Tibial nerve (tissue), 4 donors: ENCODE measurements around the gene NFIB. TPM values are rescaled to one million over a fixed set of nuclear protein-coding genes. Genes with fewer than 3 reads are reported as not detected.

Source experiments
- DNase-seq, 2 donors: peaks; one replicate each; pipeline ENCODE4 v3.0.0-alpha.2; 2019; ENCODE audit warnings: low spot score in 2 of 2
- H3K27ac ChIP-seq, 4 donors: fragments of 200-600 bp; sonication (generic) in 3 of 4; one replicate each; pipeline ENCODE4 v1.5.1; 2017 to 2019; ENCODE audit warnings: mild to moderate bottlenecking in 1 of 4
- H3K27me3 ChIP-seq, 2 donors: fragments of 200-600 bp; sonication (generic) in 1 of 2; one replicate each; pipeline versions ENCODE4 v1.5.1 to v1.6.0; 2017 to 2019
- H3K36me3 ChIP-seq, 3 donors: fragments of 200-600 bp; sonication (generic); one replicate each; pipeline ENCODE4 v1.5.1; 2018 to 2019
- H3K4me1 ChIP-seq, 4 donors: fragments of 200-600 bp; sonication (generic) in 3 of 4; one replicate each; pipeline ENCODE4 v1.5.1; 2017 to 2019
- H3K4me3 ChIP-seq, 4 donors: fragments of 200-600 bp; sonication (generic) in 3 of 4; one replicate each; pipeline ENCODE4 v1.5.1; 2017 to 2019; ENCODE audit warnings: mild to moderate bottlenecking in 1 of 4, moderate library complexity in 1 of 4
- H3K9me3 ChIP-seq, 4 donors: fragments of 200-600 bp; sonication (generic) in 3 of 4; one replicate each; pipeline ENCODE4 v1.5.1; 2017 to 2019
- CTCF ChIP-seq, 5 experiments: fragments of 200-600 bp in 3 of 5; fragments of 450-650 bp in 2 of 5; sonication (generic) in 3 of 5; IDR thresholded peaks; one replicate each; pipeline ENCODE4 v1.5.1; 2016 to 2019; ENCODE audit warnings: antibody characterized with exemption in 5 of 5, mild to moderate bottlenecking in 3 of 5, moderate library complexity in 2 of 5
- EP300 ChIP-seq, 2 donors: sonication (generic); formaldehyde crosslinking; IDR thresholded peaks; one replicate each; pipeline ENCODE4 v1.6.1; 2017; ENCODE audit warnings: antibody characterized with exemption in 2 of 2, mild to moderate bottlenecking in 1 of 2
- POLR2A ChIP-seq, 2 donors: fragments of 450-650 bp; IDR thresholded peaks; one replicate each; pipeline ENCODE4 v1.6.1; 2017; ENCODE audit warnings: antibody characterized with exemption in 2 of 2, mild to moderate bottlenecking in 2 of 2, moderate library complexity in 2 of 2
- WGBS, 2 donors: methylation state at CpG; one replicate each; pipeline ENCODE4 v1.1.5; 2018; 5-methylcytosine and 5-hydroxymethylcytosine counted together
- total RNA-seq, 4 donors: library from RNA; depleted of rRNA; stranded (reverse); fragments of >200 nt; gene quantifications; one replicate each; pipeline ENCODE4 v1.1.0, GENCODE V29; 2016

The NFIB gene
- total RNA-seq, 4 donors from 2014 or later, result 52.1 to 125 (median 78.1) TPM

DNA sequence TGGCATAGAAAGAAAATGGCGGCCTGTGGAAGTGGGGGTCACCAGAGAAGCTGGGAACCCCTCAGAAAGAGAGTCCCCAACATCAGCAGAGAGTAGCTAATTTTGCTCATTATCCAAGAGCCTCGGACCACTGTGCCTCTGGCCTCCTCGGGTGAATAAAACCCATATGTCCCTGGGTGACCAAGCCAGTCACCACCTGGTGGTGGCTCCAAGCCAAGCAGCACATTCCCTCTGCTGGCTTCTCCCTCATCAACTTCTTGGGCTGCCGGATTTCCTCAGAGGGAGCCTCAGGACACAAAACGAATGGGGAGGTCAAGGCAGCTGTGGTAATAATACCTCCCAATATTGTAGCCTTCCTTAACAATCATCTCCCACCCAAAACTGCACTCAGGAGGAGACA, 242.5 kb downstream of the NFIB start:
- Histone ChIP-seq H3K27ac (no peak overlapping the region), H3K4me3 (no peak overlapping the region), H3K4me1 (peaks cover 0 to 8% (median 0%) of the 10 kb centered on the region in 4 donors), H3K36me3 (no peaks in the 10 kb centered on the region), H3K9me3 (no peaks in the 10 kb centered on the region), H3K27me3 (no peaks in the 10 kb centered on the region)
- no peak for TF ChIP-seq POLR2A (IDR thresholded peaks at IDR 0.05)
- no peak for TF ChIP-seq CTCF (IDR thresholded peaks at IDR 0.05)
- no peak for TF ChIP-seq EP300 (IDR thresholded peaks at IDR 0.05)
- 86 to 91% methylated on average over 5 of the region's 5 CpGs for WGBS, 2 donors
- no peak for DNase-seq

DNA sequence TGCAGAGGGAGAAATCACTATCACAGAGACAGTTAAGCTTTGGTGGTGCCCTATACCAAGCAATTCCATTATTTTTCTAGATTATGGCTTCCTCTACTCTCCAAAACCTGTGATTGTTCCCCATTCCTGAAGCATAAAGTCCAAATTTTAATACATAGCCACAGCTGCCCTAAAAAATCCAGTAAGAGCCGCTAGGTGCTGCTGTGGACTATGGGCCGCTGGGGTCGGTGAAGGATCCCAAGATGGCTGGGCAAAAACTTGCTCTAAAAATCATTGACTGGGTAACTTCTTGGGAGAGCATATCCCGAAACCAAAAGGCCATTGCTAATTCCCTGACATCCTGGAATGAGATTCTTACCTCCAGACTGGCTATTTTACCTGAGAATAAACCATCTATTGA, 245.3 kb downstream of the NFIB start:
- no peaks in the 10 kb centered on the region for H3K9me3 ChIP-seq
- H3K36me3 ChIP-seq, result no peaks in the 10 kb centered on the region
- 93 to 97% methylated on average over 4 of the region's 4 CpGs for WGBS, 2 donors
- TF ChIP-seq CTCF (IDR thresholded peaks at IDR 0.05), result no peak
- no peak for TF ChIP-seq EP300 (IDR thresholded peaks at IDR 0.05)
- no peak for TF ChIP-seq POLR2A (IDR thresholded peaks at IDR 0.05)
- no peak overlapping the region for H3K4me3 ChIP-seq
- peaks cover 0 to 8% (median 0%) of the 10 kb centered on the region in 4 donors for H3K4me1 ChIP-seq
- H3K27me3 ChIP-seq, result no peaks in the 10 kb centered on the region
- no peak for DNase-seq
- H3K27ac ChIP-seq, result no peak overlapping the region

DNA sequence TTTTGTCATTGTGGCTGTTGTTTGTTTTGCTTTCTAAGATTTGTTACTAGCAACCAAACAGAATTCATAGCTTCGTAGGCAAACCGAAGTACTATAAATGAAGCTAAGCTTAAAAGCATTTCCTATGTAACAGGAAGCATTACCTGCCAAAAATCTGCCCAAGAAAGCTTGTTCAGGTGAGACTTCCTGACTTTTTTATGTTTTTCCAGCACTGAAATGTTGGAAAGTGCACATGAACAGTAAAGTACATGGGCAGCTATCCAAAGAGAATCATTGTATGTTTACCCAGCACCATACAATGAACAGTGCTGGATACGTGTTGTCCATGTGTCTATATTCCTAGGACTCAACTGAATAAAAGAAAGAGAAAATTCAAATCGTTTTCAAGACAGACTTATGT, 247.1 kb downstream of the NFIB start:
- TF ChIP-seq CTCF (IDR thresholded peaks at IDR 0.05) (no peak), POLR2A (IDR thresholded peaks at IDR 0.05) (no peak), EP300 (IDR thresholded peaks at IDR 0.05) (no peak)
- no peaks in the 10 kb centered on the region for H3K36me3 ChIP-seq

GRCh38 chr9:14066032-14066431, 247.9 kb downstream of the NFIB start:
- Histone ChIP-seq H3K4me1 (no peaks in the 10 kb centered on the region), H3K4me3 (no peak overlapping the region), H3K36me3 (no peaks in the 10 kb centered on the region), H3K9me3 (no peaks in the 10 kb centered on the region), H3K27me3 (no peaks in the 10 kb centered on the region), H3K27ac (no peak overlapping the region)
- TF ChIP-seq EP300 (IDR thresholded peaks at IDR 0.05) (no peak), POLR2A (IDR thresholded peaks at IDR 0.05) (no peak), CTCF (IDR thresholded peaks at IDR 0.05) (no peak)
- 97 to 100% methylated on average over 4 of the region's 4 CpGs for WGBS, 2 donors
- no peak for DNase-seq

More for the DNA sequence above, 247.1 kb downstream of the NFIB start:
- Histone ChIP-seq H3K4me3 (no peak overlapping the region), H3K4me1 (no peaks in the 10 kb centered on the region), H3K9me3 (no peaks in the 10 kb centered on the region), H3K27me3 (no peaks in the 10 kb centered on the region), H3K27ac (no peak overlapping the region)
- DNase-seq, result no peak
- 75 to 78% methylated on average over 4 of the region's 4 CpGs for whole genome bisulfite sequencing, 2 donors

- H3K27ac ChIP-seq, result no peak overlapping the region
- no peaks in the 10 kb centered on the region for H3K36me3 ChIP-seq
- no peak for TF ChIP-seq POLR2A (IDR thresholded peaks at IDR 0.05)
- no peak for TF ChIP-seq EP300 (IDR thresholded peaks at IDR 0.05)
- TF ChIP-seq CTCF (IDR thresholded peaks at IDR 0.05), result no peak
- no peaks in the 10 kb centered on the region for H3K4me1 ChIP-seq
- no peaks in the 10 kb centered on the region for H3K9me3 ChIP-seq
- 83 to 85% methylated on average over 2 of the region's 2 CpGs for WGBS, 2 donors
- H3K27me3 ChIP-seq, result no peaks in the 10 kb centered on the region
- DNase-seq, result no peak
- no peak overlapping the region for H3K4me3 ChIP-seq
Observed at GRCh38 chr9:14064940-14065339, 249.0 kb downstream of the NFIB start.
